Transverse colon (tissue), 4 donors: ENCODE data around the gene SPAST. TPM values are rescaled to one million over a fixed set of nuclear protein-coding genes. Genes with fewer than 3 reads are reported as not detected.

Experiments used
- DNase-seq: peaks from one replicate; pipeline ENCODE4 v3.0.0-alpha.2; 2019
- H3K27ac ChIP-seq, 4 donors: fragments of 200-600 bp; sonication (generic); 2 replicates each; pipeline ENCODE4 v1.5.1; 2016 to 2018; ENCODE audit warnings: inconsistent platforms in 4 of 4
- H3K27me3 ChIP-seq: fragments of 200-600 bp; sonication (generic); 2 replicates; pipeline ENCODE4 v1.5.1; 2017; ENCODE audit warnings: inconsistent platforms
- H3K36me3 ChIP-seq, 4 donors: fragments of 200-600 bp; sonication (generic); 2 replicates each; pipeline ENCODE4 v1.5.1; 2017 to 2019; ENCODE audit warnings: inconsistent platforms in 4 of 4
- H3K4me1 ChIP-seq, 4 donors: fragments of 200-600 bp; sonication (generic); 2 replicates each; pipeline ENCODE4 v1.5.1; 2017 to 2020; ENCODE audit warnings: inconsistent platforms in 4 of 4
- H3K4me3 ChIP-seq, 4 donors: fragments of 200-600 bp; sonication (generic); 1 replicate in 1 of 4; 2 replicates in 3 of 4; pipeline versions ENCODE4 v1.5.1 to v1.6.1; 2017 to 2019; ENCODE audit warnings: inconsistent platforms in 4 of 4
- H3K9me3 ChIP-seq, 2 donors: fragments of 200-600 bp; sonication (generic); 2 replicates each; pipeline ENCODE4 v1.5.1; 2017 to 2019; ENCODE audit warnings: inconsistent platforms in 2 of 2
- EP300 ChIP-seq: sonication (generic); formaldehyde crosslinking; IDR thresholded peaks from one replicate; pipeline ENCODE4 v1.6.1; 2017; ENCODE audit warnings: antibody characterized with exemption, low read depth
- POLR2A ChIP-seq: fragments of 450-650 bp; IDR thresholded peaks from one replicate; pipeline ENCODE4 v1.6.1; 2016; ENCODE audit warnings: antibody characterized with exemption, mild to moderate bottlenecking, moderate library complexity
- POLR2AphosphoS5 ChIP-seq, 3 donors: sonication (generic); formaldehyde crosslinking; IDR thresholded peaks; one replicate each; pipeline ENCODE4 v1.6.1; 2016; ENCODE audit warnings: antibody characterized with exemption in 3 of 3
- WGBS, 2 donors: methylation state at CpG; one replicate each; pipeline ENCODE4 v1.1.5; 2018; ENCODE audit warnings: low coverage in 1 of 2; 5-methylcytosine and 5-hydroxymethylcytosine counted together
- in situ Hi-C, 4 donors: fragments of 200-750 bp; cut with MboI; loops; one replicate each; pipeline versions ENCODE4 v1.15.0 to v1.15.1; 2017; ENCODE audit warnings: low sequenced_read_pairs in 3 of 4, low pct_ligation_motif_present in 1 of 4, low pct_unique_long_range_greater_than_20kb in 1 of 4
- intact Hi-C: fragments of 100-400 bp; cut with DNase I; formaldehyde crosslinking; loops from one replicate; pipeline ENCODE4 v1.15.1; 2023; ENCODE audit warnings: low total_unique reads
- total RNA-seq, 4 donors: library from RNA; depleted of rRNA; stranded (reverse); fragments of >200 nt; gene quantifications; one replicate each; pipeline ENCODE4 v1.1.0, GENCODE V29; 2016
- TF ChIP-seq, protein P1 (sequence below), 5 experiments: fragments of 200-600 bp in 3 of 5; fragments of 450-650 bp in 2 of 5; sonication (generic) in 3 of 5; IDR thresholded peaks; 1 replicate in 2 of 5; 2 replicates in 3 of 5; pipeline ENCODE4 v1.5.1; 2016 to 2017; ENCODE audit warnings: antibody characterized with exemption in 5 of 5, inconsistent platforms in 3 of 5, mild to moderate bottlenecking in 2 of 5, moderate library complexity in 1 of 5

Gene SPAST
- total RNA-seq, 4 donors from 2014 or later = 15.3 to 26.7 (median 21.2) TPM

GRCh38 chr2:32118055-32118454 lies 54.7 kb downstream of the SPAST start:
- Histone ChIP-seq H3K4me3 (no peak overlapping the region), H3K36me3 (peaks cover 0 to 16% (median 6%) of the 10 kb centered on the region in 4 donors), H3K27me3 (no peaks in the 10 kb centered on the region), H3K27ac (no peak overlapping the region), H3K9me3 (no peaks in the 10 kb centered on the region), H3K4me1 (no peaks in the 10 kb centered on the region)
- 77 to 84% methylated on average over 3 of the region's 3 CpGs for WGBS, 2 donors
- intact Hi-C loops (no loop called here), in situ Hi-C loops (no loop called here)
- TF ChIP-seq POLR2AphosphoS5 (IDR thresholded peaks at IDR 0.05) (no peak), EP300 (no peak), POLR2A (no peak)
- TF ChIP-seq, protein P1, sequence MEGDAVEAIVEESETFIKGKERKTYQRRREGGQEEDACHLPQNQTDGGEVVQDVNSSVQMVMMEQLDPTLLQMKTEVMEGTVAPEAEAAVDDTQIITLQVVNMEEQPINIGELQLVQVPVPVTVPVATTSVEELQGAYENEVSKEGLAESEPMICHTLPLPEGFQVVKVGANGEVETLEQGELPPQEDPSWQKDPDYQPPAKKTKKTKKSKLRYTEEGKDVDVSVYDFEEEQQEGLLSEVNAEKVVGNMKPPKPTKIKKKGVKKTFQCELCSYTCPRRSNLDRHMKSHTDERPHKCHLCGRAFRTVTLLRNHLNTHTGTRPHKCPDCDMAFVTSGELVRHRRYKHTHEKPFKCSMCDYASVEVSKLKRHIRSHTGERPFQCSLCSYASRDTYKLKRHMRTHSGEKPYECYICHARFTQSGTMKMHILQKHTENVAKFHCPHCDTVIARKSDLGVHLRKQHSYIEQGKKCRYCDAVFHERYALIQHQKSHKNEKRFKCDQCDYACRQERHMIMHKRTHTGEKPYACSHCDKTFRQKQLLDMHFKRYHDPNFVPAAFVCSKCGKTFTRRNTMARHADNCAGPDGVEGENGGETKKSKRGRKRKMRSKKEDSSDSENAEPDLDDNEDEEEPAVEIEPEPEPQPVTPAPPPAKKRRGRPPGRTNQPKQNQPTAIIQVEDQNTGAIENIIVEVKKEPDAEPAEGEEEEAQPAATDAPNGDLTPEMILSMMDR (IDR thresholded peaks at IDR 0.05) = no peak
- no peak for DNase-seq

- no peaks in the 10 kb centered on the region for H3K27me3 ChIP-seq
- TF ChIP-seq, protein P1 (IDR thresholded peaks at IDR 0.05) = no peak
- TF ChIP-seq EP300 = no peak
- in situ Hi-C loops = no loop called here
These were observed 55.8 kb downstream of the SPAST start for GRCh38 chr2:32119161-32119560.

DNA sequence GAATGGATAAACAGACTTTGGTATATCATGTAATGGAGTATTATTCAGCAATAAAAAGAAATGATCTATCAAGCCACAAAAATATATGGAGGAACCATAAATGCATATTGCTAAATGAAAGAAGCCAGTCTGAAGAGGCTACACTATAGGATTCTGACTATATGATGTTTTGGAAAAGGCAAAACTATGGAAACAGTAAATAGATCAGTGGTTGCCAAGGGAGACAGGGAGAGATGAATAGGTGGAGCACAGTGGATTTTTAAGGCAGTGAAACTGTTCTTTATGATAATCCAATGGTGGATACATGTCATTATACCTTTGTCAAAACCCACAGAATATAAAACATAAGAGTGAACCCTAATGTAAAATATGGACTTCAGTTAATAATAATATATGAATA lies 61.3 kb downstream of the SPAST start:
- no peaks in the 10 kb centered on the region for H3K27me3 ChIP-seq
- H3K9me3 ChIP-seq = no peaks in the 10 kb centered on the region
- no peaks in the 10 kb centered on the region for H3K4me1 ChIP-seq
- in situ Hi-C loops = no loop called here
- no peak for DNase-seq
- intact Hi-C loops = no loop called here
- H3K27ac ChIP-seq = no peak overlapping the region
- peaks cover 0 to 19% (median 6%) of the 10 kb centered on the region in 4 donors for H3K36me3 ChIP-seq
- TF ChIP-seq POLR2AphosphoS5 (IDR thresholded peaks at IDR 0.05) (no peak), EP300 (no peak), POLR2A (no peak)
- TF ChIP-seq, protein P1 (IDR thresholded peaks at IDR 0.05) = no peak
- no peak overlapping the region for H3K4me3 ChIP-seq

More at GRCh38 chr2:32119161-32119560, 55.8 kb downstream of the SPAST start:
- intact Hi-C loops = no loop called here
- no peaks in the 10 kb centered on the region for H3K9me3 ChIP-seq
- peaks cover 0 to 17% (median 8%) of the 10 kb centered on the region in 4 donors for H3K36me3 ChIP-seq
- 80 to 95% methylated on average over 2 of the region's 2 CpGs for WGBS, 2 donors
- DNase-seq = no peak
- no peak overlapping the region for H3K4me3 ChIP-seq
- H3K4me1 ChIP-seq = no peaks in the 10 kb centered on the region
- no peak overlapping the region for H3K27ac ChIP-seq

DNA sequence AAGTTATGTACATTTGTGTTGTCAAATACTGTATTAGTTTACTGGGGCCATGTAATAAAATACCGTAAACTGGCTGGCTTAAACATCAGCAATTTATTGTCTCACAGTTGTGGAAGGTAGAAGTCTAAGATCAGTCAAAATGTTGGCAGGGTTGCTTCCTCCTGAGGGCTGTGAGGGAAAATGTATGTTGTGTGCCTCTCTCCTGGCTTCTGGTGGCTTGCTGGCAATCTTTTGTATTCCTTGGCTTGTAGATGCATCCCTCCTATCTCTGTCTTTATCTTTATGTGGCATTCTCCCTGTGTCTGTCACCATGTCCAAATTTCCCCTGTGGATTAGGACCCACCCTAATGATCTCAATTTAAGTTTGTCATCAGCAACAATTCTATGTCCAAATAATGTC lies 65.3 kb downstream of the SPAST start:
- Histone ChIP-seq H3K36me3 (peaks cover 0 to 19% (median 4%) of the 10 kb centered on the region in 4 donors), H3K4me1 (no peaks in the 10 kb centered on the region), H3K9me3 (no peaks in the 10 kb centered on the region), H3K27me3 (no peaks in the 10 kb centered on the region), H3K27ac (no peak overlapping the region), H3K4me3 (no peak overlapping the region)
- TF ChIP-seq POLR2AphosphoS5 (IDR thresholded peaks at IDR 0.05) (no peak), EP300 (no peak), POLR2A (no peak)
- intact Hi-C loops = no loop called here
- DNase-seq = no peak
- WGBS, 2 donors = 93 to 100% methylated on average over 1 of the region's 1 CpG
- in situ Hi-C loops = no loop called here

DNA sequence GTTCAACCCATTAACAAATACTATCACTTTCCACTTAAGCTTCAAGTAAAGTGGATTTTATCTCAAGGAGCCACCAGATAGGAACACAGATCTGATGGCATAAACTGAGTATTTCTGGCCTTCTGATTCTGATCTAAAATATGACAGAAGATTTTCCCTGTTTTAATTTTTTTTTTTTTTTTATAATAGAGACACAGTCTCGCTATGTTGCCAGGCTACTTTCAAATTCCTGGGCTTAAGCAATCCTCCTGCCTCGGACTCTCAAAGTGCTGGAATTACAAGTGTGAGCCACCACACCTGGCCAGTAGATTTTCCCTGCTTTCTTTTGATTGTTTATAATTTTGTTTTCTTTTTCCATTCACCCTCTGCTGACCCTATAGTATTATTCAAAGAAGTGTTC lies 65.7 kb downstream of the SPAST start:
- Histone ChIP-seq H3K27me3 (no peaks in the 10 kb centered on the region), H3K36me3 (peaks cover 0 to 18% (median 4%) of the 10 kb centered on the region in 4 donors), H3K27ac (no peak overlapping the region), H3K9me3 (no peaks in the 10 kb centered on the region), H3K4me1 (no peaks in the 10 kb centered on the region), H3K4me3 (no peak overlapping the region)
- TF ChIP-seq POLR2AphosphoS5 (IDR thresholded peaks at IDR 0.05) (no peak), EP300 (no peak), POLR2A (no peak)
- TF ChIP-seq, protein P1 (IDR thresholded peaks at IDR 0.05) = no peak
- intact Hi-C loops (no loop called here), in situ Hi-C loops (no loop called here)
- no peak for DNase-seq
- 91% methylated on average over 2 of the region's 2 CpGs; no CpG with 5 or more reads in 1 of the 2 donors for WGBS, 2 donors
